Measurements from ENCODE around the gene TRIM2. TPM values are rescaled to one million over a fixed set of nuclear protein-coding genes. Genes with fewer than 3 reads are reported as not detected.

Gene TRIM2
- polyA plus RNA-seq, 1 experiment: 31.3 TPM

DNA sequence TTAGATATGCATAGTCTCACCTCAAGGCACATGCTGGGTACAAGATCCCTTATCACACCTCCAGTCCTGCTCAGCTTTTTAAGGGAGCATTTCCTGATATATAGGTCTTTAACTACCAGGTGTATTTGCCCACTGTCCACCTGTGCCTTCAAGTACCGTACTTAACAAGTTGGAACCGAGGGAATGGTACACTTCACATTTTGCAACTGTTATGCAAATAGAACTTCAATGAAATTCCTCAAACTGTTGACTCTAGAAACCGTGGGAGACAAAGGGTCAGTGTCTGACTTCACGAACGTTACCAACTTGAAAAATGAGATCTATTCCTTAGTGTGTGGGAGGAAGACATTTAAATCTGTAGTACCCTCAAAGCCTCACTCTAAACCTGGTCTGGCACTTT lies 5.2 kb downstream of the TRIM2 start:
- no peak for TF ChIP-seq CTCF (IDR thresholded peaks at IDR 0.05; ENCODE audit: low read depth, low read length)
- H3K4me3 ChIP-seq (ENCODE audit: low read depth, low read length): no peak overlapping the region
- ChIA-PET CTCF (no interaction called here), POLR2A (no interaction called here)
- H3K27me3 ChIP-seq (ENCODE audit: control insufficient read depth, insufficient read depth, low read length): no peaks in the 10 kb centered on the region
- DNase-seq (ENCODE audit: low read depth, low spot score): no peak
- H3K27ac ChIP-seq (ENCODE audit: low read depth, low read length): no peak overlapping the region
- H3K9me3 ChIP-seq (ENCODE audit: control insufficient read depth, insufficient read depth, low read length): no peaks in the 10 kb centered on the region

GRCh38 chr4:153210727-153211126 lies 6.5 kb downstream of the TRIM2 start:
- no peak for TF ChIP-seq CTCF (IDR thresholded peaks at IDR 0.05; ENCODE audit: low read depth, low read length)
- H3K4me3 ChIP-seq (ENCODE audit: low read depth, low read length): no peak overlapping the region
- H3K27me3 ChIP-seq (ENCODE audit: control insufficient read depth, insufficient read depth, low read length): no peaks in the 10 kb centered on the region
- ChIA-PET CTCF (interaction anchor here (0.8 to 0.9 kb wide), 2 partner anchors 83 to 432 kb away, joined by 3 to 8 read pairs; no protein-coding TSS in a partner anchor), POLR2A (no interaction called here)
- no peaks in the 10 kb centered on the region for H3K9me3 ChIP-seq (ENCODE audit: control insufficient read depth, insufficient read depth, low read length)
- no peak for DNase-seq (ENCODE audit: low read depth, low spot score)
- H3K27ac ChIP-seq (ENCODE audit: low read depth, low read length): no peak overlapping the region

GRCh38 chr4:153211986-153212728 lies 7.9 kb downstream of the TRIM2 start:
- no peaks in the 10 kb centered on the region for H3K9me3 ChIP-seq (ENCODE audit: control insufficient read depth, insufficient read depth, low read length)
- H3K27ac ChIP-seq (ENCODE audit: low read depth, low read length): no peak overlapping the region
- H3K27me3 ChIP-seq (ENCODE audit: control insufficient read depth, insufficient read depth, low read length): no peaks in the 10 kb centered on the region
- ChIA-PET POLR2A (no interaction called here), CTCF (interaction anchor here (1.8 kb wide), 1 partner anchor 10 kb away, joined by 4 read pairs; no protein-coding TSS in a partner anchor)
- TF ChIP-seq CTCF (IDR thresholded peaks at IDR 0.05; ENCODE audit: low read depth, low read length): no peak
- H3K4me3 ChIP-seq (ENCODE audit: low read depth, low read length): no peak overlapping the region
- DNase-seq (ENCODE audit: low read depth, low spot score): no peak

- Histone ChIP-seq H3K9me3 (ENCODE audit: control insufficient read depth, insufficient read depth, low read length) (no peaks in the 10 kb centered on the region), H3K4me3 (ENCODE audit: low read depth, low read length) (no peak overlapping the region), H3K27ac (ENCODE audit: low read depth, low read length) (no peak overlapping the region), H3K27me3 (ENCODE audit: control insufficient read depth, insufficient read depth, low read length) (no peaks in the 10 kb centered on the region)
- DNase-seq (ENCODE audit: low read depth, low spot score): no peak
- POLR2A ChIA-PET: no interaction called here
- CTCF ChIA-PET: interaction anchor here (1.8 kb wide), 1 partner anchor 10 kb away, joined by 4 read pairs; no protein-coding TSS in a partner anchor
- no peak for TF ChIP-seq CTCF (IDR thresholded peaks at IDR 0.05; ENCODE audit: low read depth, low read length)
Measured at GRCh38 chr4:153212736-153213135, 8.5 kb downstream of the TRIM2 start.

DNA sequence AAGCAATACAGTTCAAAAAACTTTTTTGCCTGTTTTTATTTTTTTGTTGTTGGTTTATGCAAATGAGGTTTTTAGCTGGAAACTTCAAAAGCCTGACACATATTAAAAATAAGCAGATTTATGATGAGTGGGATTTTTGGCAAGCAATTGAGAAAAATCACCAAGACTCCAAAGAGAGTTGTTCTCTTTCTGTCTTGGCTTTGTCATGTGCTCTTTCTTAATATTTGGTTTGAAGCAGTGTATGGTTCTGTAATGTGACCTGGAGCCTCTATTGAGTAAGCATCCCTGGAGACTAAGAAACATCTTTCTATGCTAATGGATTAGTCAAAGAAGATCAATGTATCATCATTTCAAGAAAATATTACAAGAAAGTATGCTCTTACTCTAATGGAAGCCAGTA lies 11.7 kb downstream of the TRIM2 start:
- Histone ChIP-seq H3K4me3 (ENCODE audit: low read depth, low read length) (no peak overlapping the region), H3K27ac (ENCODE audit: low read depth, low read length) (no peak overlapping the region), H3K27me3 (ENCODE audit: control insufficient read depth, insufficient read depth, low read length) (no peaks in the 10 kb centered on the region), H3K9me3 (ENCODE audit: control insufficient read depth, insufficient read depth, low read length) (no peaks in the 10 kb centered on the region)
- CTCF ChIA-PET: no interaction called here
- DNase-seq (ENCODE audit: low read depth, low spot score): no peak
- no peak for TF ChIP-seq CTCF (IDR thresholded peaks at IDR 0.05; ENCODE audit: low read depth, low read length)
- POLR2A ChIA-PET: no interaction called here

Data from AG04450 (cell line).